ENCODE results near the gene DNAAF1. TPM values are rescaled to one million over a fixed set of nuclear protein-coding genes. Genes with fewer than 3 reads are reported as not detected.

The DNAAF1 gene
- total RNA-seq, 3 donors from 2014 or later (not counting 1 experiment from before 2014, with no cell fraction given), result 0.43 to 2.9 (median 0.95) TPM

- Mint-ChIP-seq H3K27ac (no peak overlapping the region), H3K9me3 (no peaks in the 10 kb centered on the region), H3K27me3 (ENCODE audit: low read depth in 2 of 2) (no peaks in the 10 kb centered on the region), H3K36me3 (no peaks in the 10 kb centered on the region), H3K4me3 (no peak overlapping the region), H3K4me1 (peaks cover 15 to 16% of the 10 kb centered on the region in 2 donors)
- intact Hi-C loops (cut with micrococcal nuclease), result loop anchor here (10.0 kb wide), 1 partner anchor 256 kb away; no protein-coding TSS in a partner anchor
- H3K27me3 ChIP-seq (ENCODE audit: control insufficient read depth, insufficient read depth, low read length), result no peaks in the 10 kb centered on the region
- no peaks in the 10 kb centered on the region for H3K9me3 ChIP-seq (ENCODE audit: control insufficient read depth, insufficient read depth, low read length)
- DNase-seq (no peak), ATAC-seq (no peak)
- no peak for TF ChIP-seq CTCF (IDR thresholded peaks at IDR 0.05)
- WGBS (ENCODE audit: insufficient coverage), result 93% methylated on average over 21 of the region's 21 CpGs
- H3K4me1 ChIP-seq (ENCODE audit: control insufficient read depth, insufficient read depth, low read length), result peaks cover 4% of the 10 kb centered on the region
- H3K36me3 ChIP-seq (ENCODE audit: control insufficient read depth, insufficient read depth, low read length), result peaks cover 36% of the 10 kb centered on the region
- H3K27ac ChIP-seq (ENCODE audit: low read length), result no peak overlapping the region
- H3K4me3 ChIP-seq (ENCODE audit: low read length), result no peak overlapping the region
Measured at GRCh38 chr16:84180519-84181140, 35.5 kb downstream of the DNAAF1 start.

GRCh38 chr16:84181144-84181915, 36.2 kb downstream of the DNAAF1 start:
- TF ChIP-seq CTCF (IDR thresholded peaks at IDR 0.05), result no peak
- H3K36me3 Mint-ChIP-seq, result no peaks in the 10 kb centered on the region
- WGBS (ENCODE audit: insufficient coverage), result 94% methylated on average over 41 of the region's 41 CpGs
- H3K4me3 Mint-ChIP-seq, result no peak overlapping the region
- Histone ChIP-seq H3K27ac (ENCODE audit: low read length) (no peak overlapping the region), H3K4me3 (ENCODE audit: low read length) (no peak overlapping the region), H3K36me3 (ENCODE audit: control insufficient read depth, insufficient read depth, low read length) (peaks cover 36% of the 10 kb centered on the region), H3K9me3 (ENCODE audit: control insufficient read depth, insufficient read depth, low read length) (no peaks in the 10 kb centered on the region), H3K27me3 (ENCODE audit: control insufficient read depth, insufficient read depth, low read length) (no peaks in the 10 kb centered on the region), H3K4me1 (ENCODE audit: control insufficient read depth, insufficient read depth, low read length) (peaks cover 6% of the 10 kb centered on the region)
- DNase-seq (no peak), ATAC-seq (no peak)
- intact Hi-C loops (cut with micrococcal nuclease), result loop anchor here (10.0 kb wide), 1 partner anchor 257 kb away; no protein-coding TSS in a partner anchor
- no peaks in the 10 kb centered on the region for H3K9me3 Mint-ChIP-seq
- H3K4me1 Mint-ChIP-seq, result peaks cover 19 to 23% of the 10 kb centered on the region in 2 donors
- no peaks in the 10 kb centered on the region for H3K27me3 Mint-ChIP-seq (ENCODE audit: low read depth in 2 of 2)
- no peak overlapping the region for H3K27ac Mint-ChIP-seq

GRCh38 chr16:84182104-84182503, 37.0 kb downstream of the DNAAF1 start:
- 98% methylated on average over 18 of the region's 18 CpGs for WGBS (ENCODE audit: insufficient coverage)
- Histone ChIP-seq H3K27me3 (ENCODE audit: control insufficient read depth, insufficient read depth, low read length) (no peaks in the 10 kb centered on the region), H3K27ac (ENCODE audit: low read length) (no peak overlapping the region), H3K36me3 (ENCODE audit: control insufficient read depth, insufficient read depth, low read length) (peaks cover 36% of the 10 kb centered on the region), H3K4me1 (ENCODE audit: control insufficient read depth, insufficient read depth, low read length) (peaks cover 10% of the 10 kb centered on the region), H3K4me3 (ENCODE audit: low read length) (no peak overlapping the region), H3K9me3 (ENCODE audit: control insufficient read depth, insufficient read depth, low read length) (no peaks in the 10 kb centered on the region)
- Mint-ChIP-seq H3K36me3 (no peaks in the 10 kb centered on the region), H3K27ac (no peak overlapping the region), H3K4me1 (peaks cover 24 to 27% of the 10 kb centered on the region in 2 donors), H3K27me3 (ENCODE audit: low read depth in 2 of 2) (no peaks in the 10 kb centered on the region), H3K4me3 (no peak overlapping the region), H3K9me3 (no peaks in the 10 kb centered on the region)
- intact Hi-C loops (cut with micrococcal nuclease), result loop anchor here (10.0 kb wide), 1 partner anchor 257 kb away; no protein-coding TSS in a partner anchor
- no peak for DNase-seq
- no peak for TF ChIP-seq CTCF (IDR thresholded peaks at IDR 0.05)
- ATAC-seq, result no peak
